Keratinocyte (primary cell): ENCODE measurements around the gene LRRC47. TPM values are rescaled to one million over a fixed set of nuclear protein-coding genes. Genes with fewer than 3 reads are reported as not detected.

Experiments used
- DNase-seq: peaks from one replicate; pipeline ENCODE4 v3.0.0-alpha.2; 2011; ENCODE audit warnings: low read depth, missing footprints, low spot score
- FAIRE-seq: peaks from 2 replicates; lab custom pipeline; 2011; peaks lifted over from hg19 to GRCh38; lab: Jason Lieb, UNC
- H2AFZ ChIP-seq: 2 replicates; pipeline ENCODE4 v1.6.0; 2012; ENCODE audit warnings: low read length, control low read depth, inconsistent platforms; ENCODE audit not compliant: control insufficient read depth
- H3K27ac ChIP-seq: 2 replicates; pipeline ENCODE4 v1.5.1; 2011; ENCODE audit warnings: low read length; ENCODE audit not compliant: control insufficient read depth, insufficient read depth
- H3K27me3 ChIP-seq: 3 replicates; pipeline ENCODE4 v1.6.0; 2011; ENCODE audit warnings: low read length; ENCODE audit not compliant: control insufficient read depth, insufficient read depth; ENCODE audit errors: extremely low read depth
- H3K36me3 ChIP-seq, 2 experiments: 2 replicates in 1 of 2; 3 replicates in 1 of 2; pipeline ENCODE4 v1.5.1; 2011; ENCODE audit warnings: low read length in 2 of 2, mild to moderate bottlenecking in 1 of 2; ENCODE audit not compliant: control insufficient read depth in 2 of 2, insufficient read depth in 2 of 2; ENCODE audit errors: extremely low read depth in 1 of 2
- H3K4me1 ChIP-seq: 3 replicates; pipeline ENCODE4 v1.5.1; 2011; ENCODE audit warnings: low read length; ENCODE audit not compliant: control insufficient read depth, insufficient read depth; ENCODE audit errors: extremely low read depth
- H3K4me2 ChIP-seq: 3 replicates; pipeline ENCODE4 v1.6.0; 2011; ENCODE audit warnings: low read depth, low read length; ENCODE audit not compliant: control insufficient read depth, insufficient read depth; ENCODE audit errors: extremely low read depth
- H3K4me3 ChIP-seq, 3 experiments: fragments of 200-600 bp in 1 of 3; sonication (generic) in 1 of 3; 2 replicates in 2 of 3; 3 replicates in 1 of 3; pipeline ENCODE4 v1.5.1; 2011 to 2016; ENCODE audit warnings: low read length in 3 of 3, mild to moderate bottlenecking in 3 of 3, control low read depth in 2 of 3, inconsistent platforms in 1 of 3, low read depth in 1 of 3, mixed read lengths in 1 of 3, mixed run types in 1 of 3, moderate library complexity in 1 of 3; ENCODE audit not compliant: control insufficient read depth in 2 of 3, insufficient read depth in 2 of 3; ENCODE audit errors: extremely low read depth in 1 of 3
- H3K79me2 ChIP-seq: 2 replicates; pipeline ENCODE4 v1.6.0; 2012; ENCODE audit warnings: low read length; ENCODE audit not compliant: control insufficient read depth, insufficient read depth
- H3K9ac ChIP-seq: 3 replicates; pipeline ENCODE4 v1.6.0; 2011; ENCODE audit warnings: low read length; ENCODE audit not compliant: control insufficient read depth, insufficient read depth; ENCODE audit errors: extremely low read depth
- H3K9me1 ChIP-seq: 3 replicates; pipeline ENCODE4 v1.6.0; 2011; ENCODE audit warnings: low read length; ENCODE audit not compliant: control insufficient read depth, insufficient read depth; ENCODE audit errors: extremely low read depth
- H3K9me3 ChIP-seq: 2 replicates; pipeline ENCODE4 v1.5.1; 2012; ENCODE audit warnings: low read depth, low read length; ENCODE audit not compliant: control insufficient read depth
- H4K20me1 ChIP-seq: 3 replicates; pipeline ENCODE4 v1.6.0; 2011; ENCODE audit warnings: low read length; ENCODE audit not compliant: control insufficient read depth, insufficient read depth; ENCODE audit errors: extremely low read depth
- EZH2 ChIP-seq: IDR thresholded peaks from one replicate; pipeline ENCODE4 v1.6.1; 2012; ENCODE audit warnings: inconsistent platforms, mild to moderate bottlenecking, low read length, moderate library complexity
- dilution Hi-C: fragments of 300-500 bp; cut with MboI; formaldehyde crosslinking; loops from one replicate; pipeline ENCODE4 v1.7.0; 2020; ENCODE audit warnings: low sequenced_read_pairs; ENCODE audit not compliant: extremely low pct_ligation_motif_present
- polyA plus RNA-seq, 5 experiments: library from polyadenylated mRNA; depleted of rRNA in 3 of 5; stranded (reverse) in 3 of 5; stranded (forward) in 1 of 5; unstranded in 1 of 5; fragments of >200 nt; gene quantifications; 1 replicate in 1 of 5; 2 replicates in 3 of 5; 3 replicates in 1 of 5; pipeline versions ENCODE4 v1.2.1 to v1.2.3, GENCODE V29; 2011 to 2012; ENCODE audit warnings: missing spikeins in 2 of 5, low read depth in 1 of 5, low replicate concordance in 1 of 5
- TF ChIP-seq, protein P1 (sequence below), 3 experiments: IDR thresholded peaks in 1 of 3; conservative IDR thresholded peaks in 1 of 3; optimal IDR thresholded peaks in 1 of 3; 2 replicates in 2 of 3; 3 replicates in 1 of 3; pipeline versions ENCODE3 to v1.5.1; 2011; ENCODE audit warnings: low read length in 3 of 3, mild to moderate bottlenecking in 3 of 3, moderate library complexity in 2 of 3, control low read depth in 1 of 3, inconsistent platforms in 1 of 3; ENCODE audit not compliant: insufficient read depth in 2 of 3; ENCODE audit errors: extremely low read depth in 1 of 3

The LRRC47 gene
- polyA plus RNA-seq, 1 donor (not counting 4 experiments of a cell fraction or from before 2014, with no cell fraction given): 40.1 TPM

- Histone ChIP-seq H3K9me1 (no peaks in the 10 kb centered on the region), H3K9ac (no peak overlapping the region), H3K4me3 (no peak overlapping the region), H3K4me1 (no peaks in the 10 kb centered on the region), H3K36me3 (no peaks in the 10 kb centered on the region), H3K27ac (no peak overlapping the region), H2AFZ (no peak overlapping the region), H4K20me1 (no peaks in the 10 kb centered on the region), H3K9me3 (no peaks in the 10 kb centered on the region), H3K4me2 (no peak overlapping the region), H3K27me3 (peaks cover 5% of the 10 kb centered on the region), H3K79me2 (no peaks in the 10 kb centered on the region)
- dilution Hi-C loops: no loop called here
- FAIRE-seq (no peak), DNase-seq (no peak)
- TF ChIP-seq, protein P1, sequence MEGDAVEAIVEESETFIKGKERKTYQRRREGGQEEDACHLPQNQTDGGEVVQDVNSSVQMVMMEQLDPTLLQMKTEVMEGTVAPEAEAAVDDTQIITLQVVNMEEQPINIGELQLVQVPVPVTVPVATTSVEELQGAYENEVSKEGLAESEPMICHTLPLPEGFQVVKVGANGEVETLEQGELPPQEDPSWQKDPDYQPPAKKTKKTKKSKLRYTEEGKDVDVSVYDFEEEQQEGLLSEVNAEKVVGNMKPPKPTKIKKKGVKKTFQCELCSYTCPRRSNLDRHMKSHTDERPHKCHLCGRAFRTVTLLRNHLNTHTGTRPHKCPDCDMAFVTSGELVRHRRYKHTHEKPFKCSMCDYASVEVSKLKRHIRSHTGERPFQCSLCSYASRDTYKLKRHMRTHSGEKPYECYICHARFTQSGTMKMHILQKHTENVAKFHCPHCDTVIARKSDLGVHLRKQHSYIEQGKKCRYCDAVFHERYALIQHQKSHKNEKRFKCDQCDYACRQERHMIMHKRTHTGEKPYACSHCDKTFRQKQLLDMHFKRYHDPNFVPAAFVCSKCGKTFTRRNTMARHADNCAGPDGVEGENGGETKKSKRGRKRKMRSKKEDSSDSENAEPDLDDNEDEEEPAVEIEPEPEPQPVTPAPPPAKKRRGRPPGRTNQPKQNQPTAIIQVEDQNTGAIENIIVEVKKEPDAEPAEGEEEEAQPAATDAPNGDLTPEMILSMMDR (optimal IDR thresholded peaks at IDR 0.05 in 1 of 3, IDR thresholded peaks at IDR 0.05 in 1 of 3, conservative IDR thresholded peaks at IDR 0.05 in 1 of 3; ENCODE audit: extremely low read depth in 1 of 3, insufficient read depth in 2 of 3, low read length in 3 of 3): no peak
- TF ChIP-seq EZH2: no peak
Measured at GRCh38 chr1:3753656-3754454, 42.4 kb downstream of the LRRC47 start.

DNA sequence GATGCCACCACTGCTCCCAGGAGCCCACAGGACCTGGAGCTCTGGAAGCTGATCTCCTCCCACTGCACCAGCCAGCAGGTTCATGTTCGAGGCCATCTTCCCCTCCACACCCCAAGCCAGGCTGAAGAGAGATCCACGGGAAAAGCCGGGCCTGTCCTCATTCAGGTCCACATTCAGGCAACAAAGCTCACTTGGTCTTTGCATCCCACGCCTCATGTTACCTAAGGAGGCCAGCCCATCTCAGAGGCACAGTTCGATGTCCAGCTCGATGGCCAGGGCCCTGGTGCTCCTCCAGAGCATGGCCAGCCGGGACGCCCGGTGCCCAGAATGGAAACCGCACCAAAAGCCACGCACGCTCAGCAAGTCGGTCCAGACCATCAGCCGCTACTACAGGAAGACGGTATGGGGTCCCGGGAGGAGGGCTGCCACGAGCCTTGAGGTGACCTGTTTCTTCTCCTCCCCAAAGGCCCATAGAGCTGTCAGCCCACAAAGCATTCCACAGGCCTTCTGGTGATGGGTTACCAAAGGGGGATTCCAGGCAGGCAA is 43.8 kb downstream of the LRRC47 start, which contains the start of gene CCDC27:
Gene CCDC27, plus strand, starts transcription at position 51 of the 546 bp plus-strand sequence. Its CDS starts 32 bp downstream, at position 83.
- H3K27ac ChIP-seq: no peak within 1 kb of the TSS
- TF ChIP-seq EZH2: no peak
- FAIRE-seq: no peak

More for the DNA sequence above, 43.8 kb downstream of the LRRC47 start, which contains the start of gene CCDC27:
- no peak within 1 kb of the TSS for H2AFZ ChIP-seq
- H3K4me3 ChIP-seq: no peak within 1 kb of the TSS
- H4K20me1 ChIP-seq: no peaks in the 10 kb centered on the region
- no peaks in the 10 kb centered on the region for H3K79me2 ChIP-seq
- DNase-seq: no peak
- H3K9ac ChIP-seq: no peak within 1 kb of the TSS
- dilution Hi-C loops: no loop called here
- peaks cover 6% of the 10 kb centered on the region for H3K4me1 ChIP-seq
- peaks cover 5% of the 10 kb centered on the region for H3K27me3 ChIP-seq
- no peaks in the 10 kb centered on the region for H3K9me1 ChIP-seq
- H3K4me2 ChIP-seq: no peak within 1 kb of the TSS
- H3K36me3 ChIP-seq: no peaks in the 10 kb centered on the region
- H3K9me3 ChIP-seq: no peaks in the 10 kb centered on the region
